ENCODE results near the gene RSAD1. TPM values are rescaled to one million over a fixed set of nuclear protein-coding genes. Genes with fewer than 3 reads are reported as not detected.

RSAD1 gene
- total RNA-seq, 6 donors from 2014 or later, result 26.8 to 47.3 (median 34.9) TPM

DNA sequence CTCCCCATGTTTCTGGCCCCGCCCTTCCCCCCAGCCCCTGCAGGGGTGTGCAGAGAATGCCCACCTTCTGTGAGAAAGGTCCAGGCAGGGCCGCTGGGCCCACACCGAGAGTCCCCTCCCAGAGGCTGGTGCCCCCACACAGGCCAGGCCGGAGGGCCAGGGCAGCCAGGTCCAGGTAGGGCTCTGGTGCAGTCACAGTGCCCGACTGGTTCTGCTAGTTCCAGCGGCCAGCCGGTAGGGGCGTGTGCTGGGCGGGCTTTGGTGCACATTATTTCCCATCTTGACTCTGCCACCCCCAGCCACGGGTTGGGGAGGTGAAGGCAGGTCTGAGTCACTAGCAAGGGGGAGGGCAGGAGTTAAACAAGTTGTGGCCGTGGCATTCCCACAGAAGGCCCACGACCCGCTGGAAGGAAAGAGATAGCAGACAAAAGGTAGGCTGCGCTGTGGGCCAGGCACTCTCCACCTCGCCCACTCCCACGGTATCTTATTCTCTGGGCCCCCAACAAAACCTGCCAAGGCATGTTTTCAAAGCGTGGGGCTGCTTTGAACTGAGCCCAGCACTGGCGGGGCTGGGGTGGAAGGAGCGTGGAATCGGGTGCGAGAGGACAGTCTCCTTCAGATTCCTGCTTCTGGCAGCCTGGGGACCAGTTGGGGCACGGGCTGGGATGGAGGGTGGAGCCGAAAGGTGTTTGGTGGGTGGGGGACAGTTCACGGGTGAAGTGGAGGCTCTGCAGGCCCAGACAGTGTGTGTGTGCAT is 55.7 kb downstream of the RSAD1 start:
- Histone ChIP-seq H3K36me3 (no peaks in the 10 kb centered on the region), H3K4me3 (peak overlapping the region in 1 of 4 donors; percentile 2), H3K27ac (peak overlapping the region in 1 of 4 donors; percentile 35), H3K27me3 (peaks cover 0 to 14% (median 6%) of the 10 kb centered on the region in 4 donors), H3K9me3 (no peaks in the 10 kb centered on the region), H3K4me1 (peaks cover 14 to 28% (median 26%) of the 10 kb centered on the region in 4 donors)
- TF ChIP-seq, protein P1, sequence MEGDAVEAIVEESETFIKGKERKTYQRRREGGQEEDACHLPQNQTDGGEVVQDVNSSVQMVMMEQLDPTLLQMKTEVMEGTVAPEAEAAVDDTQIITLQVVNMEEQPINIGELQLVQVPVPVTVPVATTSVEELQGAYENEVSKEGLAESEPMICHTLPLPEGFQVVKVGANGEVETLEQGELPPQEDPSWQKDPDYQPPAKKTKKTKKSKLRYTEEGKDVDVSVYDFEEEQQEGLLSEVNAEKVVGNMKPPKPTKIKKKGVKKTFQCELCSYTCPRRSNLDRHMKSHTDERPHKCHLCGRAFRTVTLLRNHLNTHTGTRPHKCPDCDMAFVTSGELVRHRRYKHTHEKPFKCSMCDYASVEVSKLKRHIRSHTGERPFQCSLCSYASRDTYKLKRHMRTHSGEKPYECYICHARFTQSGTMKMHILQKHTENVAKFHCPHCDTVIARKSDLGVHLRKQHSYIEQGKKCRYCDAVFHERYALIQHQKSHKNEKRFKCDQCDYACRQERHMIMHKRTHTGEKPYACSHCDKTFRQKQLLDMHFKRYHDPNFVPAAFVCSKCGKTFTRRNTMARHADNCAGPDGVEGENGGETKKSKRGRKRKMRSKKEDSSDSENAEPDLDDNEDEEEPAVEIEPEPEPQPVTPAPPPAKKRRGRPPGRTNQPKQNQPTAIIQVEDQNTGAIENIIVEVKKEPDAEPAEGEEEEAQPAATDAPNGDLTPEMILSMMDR (IDR thresholded peaks at IDR 0.05), result peak in 4 of 6 experiments; percentile 33 to 60 (median 48)
- TF ChIP-seq POLR2AphosphoS5 (IDR thresholded peaks at IDR 0.05), result no peak
- WGBS, 2 donors, result 68 to 83% methylated on average over 16 to 24 of the region's 24 CpGs
- DNase-seq (peak; percentile 51 to 74), ATAC-seq (ENCODE audit: low FRiP score in 2 of 2) (peak; percentile 42 to 73)

DNA sequence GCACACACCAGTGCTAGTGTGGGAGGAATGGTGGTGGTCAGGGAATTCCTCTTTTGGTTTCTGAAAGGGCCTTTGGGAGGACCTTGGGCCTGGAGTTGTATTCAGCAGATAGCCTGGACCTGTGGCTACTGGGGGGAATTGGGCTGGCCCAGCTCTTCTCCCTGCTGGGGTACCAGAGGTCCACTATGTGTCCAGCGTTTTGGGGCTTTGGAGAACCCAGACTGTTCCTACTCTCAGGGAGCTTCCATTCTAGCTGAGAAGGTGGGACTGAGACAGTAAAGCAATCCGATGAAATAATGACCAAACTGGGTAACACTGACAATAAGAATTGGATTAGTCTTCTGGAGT is 56.3 kb downstream of the RSAD1 start:
- Histone ChIP-seq H3K27me3 (peaks cover 0 to 14% (median 6%) of the 10 kb centered on the region in 4 donors), H3K9me3 (no peaks in the 10 kb centered on the region), H3K4me3 (no peak overlapping the region), H3K27ac (no peak overlapping the region), H3K36me3 (no peaks in the 10 kb centered on the region), H3K4me1 (peaks cover 14 to 28% (median 26%) of the 10 kb centered on the region in 4 donors)
- TF ChIP-seq, protein P1 (IDR thresholded peaks at IDR 0.05), result no peak
- TF ChIP-seq POLR2AphosphoS5 (IDR thresholded peaks at IDR 0.05) (no peak), POLR2A (IDR thresholded peaks at IDR 0.05) (no peak), EP300 (IDR thresholded peaks at IDR 0.05) (no peak)
- WGBS, 2 donors, result 81 to 94% methylated on average over 2 of the region's 2 CpGs
- ATAC-seq (ENCODE audit: low FRiP score in 2 of 2), result no peak
- no peak for DNase-seq

DNA sequence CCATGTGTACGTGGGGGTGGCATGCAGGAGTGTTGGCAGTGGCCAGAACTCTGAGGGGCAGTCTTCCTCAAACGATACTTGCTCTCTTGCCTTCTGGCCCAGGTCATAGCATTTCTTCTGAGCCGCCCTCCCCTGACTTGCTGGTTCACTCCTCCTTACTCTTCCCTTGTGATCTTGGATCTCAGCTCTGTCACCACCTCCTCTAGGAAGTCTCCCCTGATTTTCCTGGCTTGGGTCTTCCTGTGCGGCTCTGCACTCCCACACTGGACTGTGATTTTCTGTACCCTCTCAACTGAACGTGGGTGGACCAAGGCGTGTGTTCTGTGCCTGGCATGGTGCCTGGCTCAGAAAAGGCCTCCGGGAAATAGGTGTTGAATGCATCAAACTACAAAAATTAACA is 56.7 kb downstream of the RSAD1 start:
- Histone ChIP-seq H3K4me3 (no peak overlapping the region), H3K36me3 (no peaks in the 10 kb centered on the region), H3K4me1 (peaks cover 14 to 28% (median 26%) of the 10 kb centered on the region in 4 donors), H3K27me3 (peaks cover 0 to 14% (median 6%) of the 10 kb centered on the region in 4 donors), H3K27ac (no peak overlapping the region), H3K9me3 (no peaks in the 10 kb centered on the region)
- ATAC-seq (ENCODE audit: low FRiP score in 2 of 2), result no peak
- DNase-seq, result no peak
- WGBS, 2 donors, result 88 to 90% methylated on average over 6 to 7 of the region's 7 CpGs
- TF ChIP-seq, protein P1 (IDR thresholded peaks at IDR 0.05), result no peak
- TF ChIP-seq EP300 (IDR thresholded peaks at IDR 0.05), result no peak
- TF ChIP-seq POLR2AphosphoS5 (IDR thresholded peaks at IDR 0.05), result no peak
- TF ChIP-seq POLR2A (IDR thresholded peaks at IDR 0.05), result no peak

Other genes with a start within 250 kb of the RSAD1 start
- gene TMEM92, start 204.4 kb upstream of the RSAD1 start, total RNA-seq, result 10 to 100 TPM in 1 of 6 donors, 1 to 10 TPM in 5; 1.3 to 15.7 (median 3.8) TPM
- 10 to 100 TPM; 16.4 to 33.5 (median 19.2) TPM for gene XYLT2, start 132.7 kb upstream of the RSAD1 start, total RNA-seq
- gene MRPL27, start 105.7 kb upstream of the RSAD1 start, total RNA-seq, result 10 to 100 TPM in 5 of 6 donors, 1 to 10 TPM in 1; 7.3 to 59.1 (median 50.6) TPM
- 10 to 100 TPM in 1 of 6 donors, 1 to 10 TPM in 2, under 1 TPM in 1, not detected in 2; 0.30 to 12.1 (median 1.2) TPM for gene EME1, start 105.6 kb upstream of the RSAD1 start, total RNA-seq
- 100 to 1,000 TPM in 1 of 6 donors, 10 to 100 TPM in 5; 19.9 to 135 (median 67.0) TPM for gene LRRC59, start 81.3 kb upstream of the RSAD1 start, total RNA-seq
- gene ACSF2, start 52.6 kb upstream of the RSAD1 start, total RNA-seq, result 100 to 1,000 TPM in 4 of 6 donors, 10 to 100 TPM in 2; 52.3 to 239 (median 120) TPM
- gene CHAD, start 10.0 kb upstream of the RSAD1 start, total RNA-seq, result under 1 TPM in 4 of 6 donors, not detected in 2; 0.13 to 0.30 (median 0.21) TPM
- gene MYCBPAP, start 29.6 kb downstream of the RSAD1 start, total RNA-seq, result 10 to 100 TPM in 1 of 6 donors, 1 to 10 TPM in 5; 1.0 to 14.7 (median 4.2) TPM
- 10 to 100 TPM in 1 of 6 donors, 1 to 10 TPM in 2, under 1 TPM in 2, not detected in 1; 0.74 to 14.4 (median 1.2) TPM for gene EPN3, start 53.9 kb downstream of the RSAD1 start, total RNA-seq
- gene SPATA20, start 68.3 kb downstream of the RSAD1 start, total RNA-seq, result 100 to 1,000 TPM in 2 of 6 donors, 10 to 100 TPM in 4; 32.9 to 111 (median 46.4) TPM
- gene CACNA1G, start 81.9 kb downstream of the RSAD1 start, total RNA-seq, result under 1 TPM in 4 of 6 donors, not detected in 2; under 0.01 to 0.37 (median 0.11) TPM
- gene ABCC3, start 156.0 kb downstream of the RSAD1 start, total RNA-seq, result 100 to 1,000 TPM in 1 of 6 donors, 10 to 100 TPM in 5; 34.2 to 268 (median 57.7) TPM
- 10 to 100 TPM; 27.9 to 52.9 (median 43.7) TPM for gene ANKRD40, start 229.1 kb downstream of the RSAD1 start, total RNA-seq
- gene LUC7L3, start 240.7 kb downstream of the RSAD1 start, total RNA-seq, result 100 to 1,000 TPM in 2 of 6 donors, 10 to 100 TPM in 4; 38.2 to 625 (median 91.4) TPM